ENCODE results near the gene IGSF21. TPM values are rescaled to one million over a fixed set of nuclear protein-coding genes. Genes with fewer than 3 reads are reported as not detected.

IGSF21 gene
- total RNA-seq, 1 donor from 2014 or later: 0.94 TPM

DNA sequence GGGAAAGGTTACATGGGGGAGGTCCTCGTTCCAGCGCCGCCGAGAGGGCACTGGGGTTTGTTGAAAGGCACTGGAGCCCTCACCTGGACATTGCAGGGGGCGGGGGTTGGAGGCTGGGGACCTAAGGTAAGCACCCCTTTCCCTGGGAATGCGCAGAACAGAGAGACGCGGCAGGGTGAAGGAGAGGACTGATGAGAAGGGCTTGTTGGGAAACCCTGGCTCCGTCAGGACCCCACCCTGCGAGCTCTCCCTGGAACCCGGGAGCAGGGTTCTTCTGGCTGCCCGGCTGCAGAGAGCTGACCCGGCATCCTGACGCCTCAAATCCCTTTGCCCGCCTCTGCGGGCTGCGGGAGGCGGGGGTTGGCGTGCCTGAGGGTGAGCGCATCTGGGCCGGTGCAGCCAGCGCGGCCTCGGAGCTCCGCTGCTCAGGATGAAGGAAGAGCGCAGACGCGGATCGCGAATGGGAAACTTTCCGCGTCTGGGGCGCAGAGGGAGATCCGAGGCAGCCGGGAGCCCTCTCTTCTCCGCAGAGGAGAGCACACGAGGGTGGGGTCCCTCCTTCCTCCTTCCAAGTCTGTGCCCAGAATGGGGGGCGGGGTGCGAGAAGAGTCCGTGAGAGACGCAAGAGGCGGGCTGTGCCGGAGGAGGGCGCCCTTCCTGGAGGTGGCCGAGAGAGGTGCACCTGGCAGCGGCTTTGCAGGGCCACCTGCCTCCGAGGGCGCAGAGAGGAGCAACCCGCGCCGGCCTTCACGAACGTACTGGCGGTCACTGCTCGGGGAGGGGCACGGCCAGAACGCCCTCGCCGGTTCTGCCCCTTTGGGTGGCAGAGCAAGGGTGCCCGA, 2.4 kb downstream of the IGSF21 start:
- peak overlapping the region; percentile 72 for H3K4me3 Mint-ChIP-seq
- H3K27me3 Mint-ChIP-seq: peaks cover 94% of the 10 kb centered on the region
- TF ChIP-seq, protein P1, sequence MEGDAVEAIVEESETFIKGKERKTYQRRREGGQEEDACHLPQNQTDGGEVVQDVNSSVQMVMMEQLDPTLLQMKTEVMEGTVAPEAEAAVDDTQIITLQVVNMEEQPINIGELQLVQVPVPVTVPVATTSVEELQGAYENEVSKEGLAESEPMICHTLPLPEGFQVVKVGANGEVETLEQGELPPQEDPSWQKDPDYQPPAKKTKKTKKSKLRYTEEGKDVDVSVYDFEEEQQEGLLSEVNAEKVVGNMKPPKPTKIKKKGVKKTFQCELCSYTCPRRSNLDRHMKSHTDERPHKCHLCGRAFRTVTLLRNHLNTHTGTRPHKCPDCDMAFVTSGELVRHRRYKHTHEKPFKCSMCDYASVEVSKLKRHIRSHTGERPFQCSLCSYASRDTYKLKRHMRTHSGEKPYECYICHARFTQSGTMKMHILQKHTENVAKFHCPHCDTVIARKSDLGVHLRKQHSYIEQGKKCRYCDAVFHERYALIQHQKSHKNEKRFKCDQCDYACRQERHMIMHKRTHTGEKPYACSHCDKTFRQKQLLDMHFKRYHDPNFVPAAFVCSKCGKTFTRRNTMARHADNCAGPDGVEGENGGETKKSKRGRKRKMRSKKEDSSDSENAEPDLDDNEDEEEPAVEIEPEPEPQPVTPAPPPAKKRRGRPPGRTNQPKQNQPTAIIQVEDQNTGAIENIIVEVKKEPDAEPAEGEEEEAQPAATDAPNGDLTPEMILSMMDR (conservative IDR thresholded peaks at IDR 0.05): peak; percentile 53
- peaks cover 8% of the 10 kb centered on the region for H3K4me1 Mint-ChIP-seq (ENCODE audit: unreplicated experiment)
- no peak overlapping the region for H3K27ac Mint-ChIP-seq
- DNase-seq (ENCODE audit: extremely low spot score, unreplicated experiment): no peak
- peaks cover 3% of the 10 kb centered on the region for H3K36me3 Mint-ChIP-seq
- no peaks in the 10 kb centered on the region for H3K9me3 Mint-ChIP-seq

GRCh38 chr1:18110598-18110939, 3.0 kb downstream of the IGSF21 start:
- no peak for DNase-seq (ENCODE audit: extremely low spot score, unreplicated experiment)
- H3K4me3 Mint-ChIP-seq: no peak overlapping the region
- H3K9me3 Mint-ChIP-seq: no peaks in the 10 kb centered on the region
- H3K27me3 Mint-ChIP-seq: peaks cover 94% of the 10 kb centered on the region
- TF ChIP-seq, protein P1 (conservative IDR thresholded peaks at IDR 0.05): no peak
- no peak overlapping the region for H3K27ac Mint-ChIP-seq
- H3K4me1 Mint-ChIP-seq (ENCODE audit: unreplicated experiment): peaks cover 8% of the 10 kb centered on the region
- H3K36me3 Mint-ChIP-seq: peaks cover 3% of the 10 kb centered on the region

DNA sequence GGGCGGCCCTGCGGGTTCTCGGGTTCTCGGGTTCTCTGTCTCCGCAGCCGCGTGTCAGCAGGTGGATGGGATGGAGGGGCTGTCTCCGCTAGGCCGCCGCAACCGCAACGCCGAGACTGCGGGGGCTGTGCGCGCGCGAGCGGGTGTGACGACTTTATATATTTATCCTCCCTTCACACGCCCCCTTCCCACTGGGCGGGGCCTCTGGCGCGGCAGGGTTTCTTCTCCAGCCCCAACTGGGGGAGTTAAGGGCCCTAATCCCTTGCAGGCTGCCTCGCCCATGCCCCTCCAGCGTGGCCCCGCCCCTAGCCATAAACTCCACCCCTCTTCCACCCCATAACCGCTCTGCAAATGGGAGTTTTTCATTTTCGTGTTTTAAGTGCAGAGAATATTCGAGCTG, 3.4 kb downstream of the IGSF21 start:
- Mint-ChIP-seq H3K27me3 (peaks cover 92% of the 10 kb centered on the region), H3K4me3 (peak overlapping the region; percentile 46), H3K4me1 (ENCODE audit: unreplicated experiment) (peaks cover 8% of the 10 kb centered on the region), H3K27ac (no peak overlapping the region), H3K36me3 (peaks cover 3% of the 10 kb centered on the region), H3K9me3 (no peaks in the 10 kb centered on the region)
- TF ChIP-seq, protein P1 (conservative IDR thresholded peaks at IDR 0.05): no peak
- DNase-seq (ENCODE audit: extremely low spot score, unreplicated experiment): no peak

GRCh38 chr1:18111605-18112297, 4.2 kb downstream of the IGSF21 start:
- Mint-ChIP-seq H3K4me3 (peak overlapping the region; percentile 46), H3K27ac (no peak overlapping the region), H3K27me3 (peaks cover 92% of the 10 kb centered on the region), H3K9me3 (no peaks in the 10 kb centered on the region), H3K36me3 (peaks cover 3% of the 10 kb centered on the region), H3K4me1 (ENCODE audit: unreplicated experiment) (peaks cover 8% of the 10 kb centered on the region)
- DNase-seq (ENCODE audit: extremely low spot score, unreplicated experiment): no peak
- TF ChIP-seq, protein P1 (conservative IDR thresholded peaks at IDR 0.05): no peak

DNA sequence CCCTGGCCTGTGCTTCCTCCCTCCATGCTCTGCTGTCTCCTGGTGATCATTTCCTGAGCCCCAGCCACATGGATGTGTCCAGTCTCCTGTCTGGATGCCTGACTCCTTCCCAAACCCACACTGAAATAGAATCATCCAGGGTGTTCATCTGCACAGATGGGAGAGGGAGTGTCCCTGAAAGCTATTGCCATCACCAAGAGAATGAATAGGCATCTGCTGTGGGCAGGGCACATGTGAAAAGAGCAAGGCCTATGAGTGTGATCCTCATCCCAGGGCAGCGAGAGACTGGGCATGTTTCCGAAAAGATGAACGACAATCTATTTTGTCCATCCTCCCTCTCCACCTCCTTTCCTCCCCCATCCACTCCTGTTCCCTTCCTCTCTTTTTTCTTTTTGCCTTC, 5.0 kb downstream of the IGSF21 start:
- Mint-ChIP-seq H3K4me1 (ENCODE audit: unreplicated experiment) (peaks cover 8% of the 10 kb centered on the region), H3K27me3 (peaks cover 92% of the 10 kb centered on the region), H3K36me3 (peaks cover 3% of the 10 kb centered on the region), H3K27ac (no peak overlapping the region), H3K4me3 (no peak overlapping the region), H3K9me3 (no peaks in the 10 kb centered on the region)
- TF ChIP-seq, protein P1 (conservative IDR thresholded peaks at IDR 0.05): no peak
- no peak for DNase-seq (ENCODE audit: extremely low spot score, unreplicated experiment)
